Retina (tissue), 1 donor: ENCODE results near the gene KATNB1.

Experiments
- DNase-seq: peaks from one replicate; pipeline ENCODE4 v3.0.0-alpha.2; 2016

The KATNB1 gene

GRCh38 chr16:57798953-57799599, 63.5 kb downstream of the KATNB1 start:
- no peak for DNase-seq

GRCh38 chr16:57799600-57800199, 64.1 kb downstream of the KATNB1 start:
- no peak for DNase-seq

- DNase-seq = no peak
Observed at GRCh38 chr16:57800200-57801097, 64.9 kb downstream of the KATNB1 start.

- DNase-seq = no peak
Observed at GRCh38 chr16:57801098-57801808, 65.7 kb downstream of the KATNB1 start.

- DNase-seq = peak; percentile 66
Observed at GRCh38 chr16:57801809-57802340, 66.3 kb downstream of the KATNB1 start.

GRCh38 chr16:57802341-57803133, 67.0 kb downstream of the KATNB1 start, which contains the start of gene KIFC3:
TSS of gene KIFC3 (minus strand) at chr16:57802491. CDS start at chr16:57798243, 4,248 bp downstream.
- DNase-seq = peak; percentile 77

GRCh38 chr16:57803134-57803990, 67.8 kb downstream of the KATNB1 start:
- no peak for DNase-seq

GRCh38 chr16:57804111-57804837, 68.7 kb downstream of the KATNB1 start:
- DNase-seq = no peak

GRCh38 chr16:57805176-57805575, 69.6 kb downstream of the KATNB1 start:
- DNase-seq = no peak
